ENCODE measurements around the gene DACT2.

DNA sequence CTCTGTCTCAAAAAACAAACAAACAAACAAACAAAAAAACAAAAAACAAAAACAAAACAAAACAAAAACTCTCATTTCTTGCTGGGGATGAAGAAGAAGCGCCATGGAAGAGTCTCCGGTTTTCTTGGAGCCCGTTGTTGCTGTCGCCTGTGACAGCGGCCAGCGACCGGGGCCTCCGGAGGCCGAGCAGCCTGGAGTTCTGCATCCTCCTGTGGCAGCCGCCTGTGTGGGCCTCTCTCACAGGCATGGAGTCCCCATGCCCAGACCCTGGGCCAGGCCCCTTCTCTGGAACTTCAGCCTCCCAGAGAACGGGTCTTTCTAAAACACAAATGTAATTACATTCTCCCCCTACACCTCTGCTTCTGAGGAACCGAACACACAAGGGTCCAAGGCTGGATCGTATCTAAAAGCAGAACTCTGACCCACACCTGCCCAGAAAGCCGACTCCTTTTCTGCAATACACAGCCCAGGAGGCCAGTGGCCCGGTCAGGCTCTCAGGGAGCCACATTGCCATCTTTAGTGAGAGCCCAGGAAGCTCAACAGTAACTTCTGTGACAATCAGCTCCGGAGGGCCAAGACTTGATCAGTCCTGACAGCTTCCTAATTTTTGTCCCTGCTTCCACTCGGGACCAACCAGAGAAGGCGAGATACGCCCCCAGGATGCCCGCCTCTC, 18.5 kb downstream of the DACT2 start:
- TF ChIP-seq, protein P1, sequence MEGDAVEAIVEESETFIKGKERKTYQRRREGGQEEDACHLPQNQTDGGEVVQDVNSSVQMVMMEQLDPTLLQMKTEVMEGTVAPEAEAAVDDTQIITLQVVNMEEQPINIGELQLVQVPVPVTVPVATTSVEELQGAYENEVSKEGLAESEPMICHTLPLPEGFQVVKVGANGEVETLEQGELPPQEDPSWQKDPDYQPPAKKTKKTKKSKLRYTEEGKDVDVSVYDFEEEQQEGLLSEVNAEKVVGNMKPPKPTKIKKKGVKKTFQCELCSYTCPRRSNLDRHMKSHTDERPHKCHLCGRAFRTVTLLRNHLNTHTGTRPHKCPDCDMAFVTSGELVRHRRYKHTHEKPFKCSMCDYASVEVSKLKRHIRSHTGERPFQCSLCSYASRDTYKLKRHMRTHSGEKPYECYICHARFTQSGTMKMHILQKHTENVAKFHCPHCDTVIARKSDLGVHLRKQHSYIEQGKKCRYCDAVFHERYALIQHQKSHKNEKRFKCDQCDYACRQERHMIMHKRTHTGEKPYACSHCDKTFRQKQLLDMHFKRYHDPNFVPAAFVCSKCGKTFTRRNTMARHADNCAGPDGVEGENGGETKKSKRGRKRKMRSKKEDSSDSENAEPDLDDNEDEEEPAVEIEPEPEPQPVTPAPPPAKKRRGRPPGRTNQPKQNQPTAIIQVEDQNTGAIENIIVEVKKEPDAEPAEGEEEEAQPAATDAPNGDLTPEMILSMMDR (IDR thresholded peaks at IDR 0.05; ENCODE audit: insufficient read depth, low read length, poor library complexity, severe bottlenecking) = no peak
- TF ChIP-seq EZH2phosphoT487 (conservative IDR thresholded peaks at IDR 0.05; ENCODE audit: low read length) = no peak
